Measurements from ENCODE around the gene RRAS2.
"Not testable (repeated sequence)": the region's sequence is repeated elsewhere in the genome, so short reads cannot be mapped to it uniquely, and the experiment has no call there.

Gene RRAS2

DNA sequence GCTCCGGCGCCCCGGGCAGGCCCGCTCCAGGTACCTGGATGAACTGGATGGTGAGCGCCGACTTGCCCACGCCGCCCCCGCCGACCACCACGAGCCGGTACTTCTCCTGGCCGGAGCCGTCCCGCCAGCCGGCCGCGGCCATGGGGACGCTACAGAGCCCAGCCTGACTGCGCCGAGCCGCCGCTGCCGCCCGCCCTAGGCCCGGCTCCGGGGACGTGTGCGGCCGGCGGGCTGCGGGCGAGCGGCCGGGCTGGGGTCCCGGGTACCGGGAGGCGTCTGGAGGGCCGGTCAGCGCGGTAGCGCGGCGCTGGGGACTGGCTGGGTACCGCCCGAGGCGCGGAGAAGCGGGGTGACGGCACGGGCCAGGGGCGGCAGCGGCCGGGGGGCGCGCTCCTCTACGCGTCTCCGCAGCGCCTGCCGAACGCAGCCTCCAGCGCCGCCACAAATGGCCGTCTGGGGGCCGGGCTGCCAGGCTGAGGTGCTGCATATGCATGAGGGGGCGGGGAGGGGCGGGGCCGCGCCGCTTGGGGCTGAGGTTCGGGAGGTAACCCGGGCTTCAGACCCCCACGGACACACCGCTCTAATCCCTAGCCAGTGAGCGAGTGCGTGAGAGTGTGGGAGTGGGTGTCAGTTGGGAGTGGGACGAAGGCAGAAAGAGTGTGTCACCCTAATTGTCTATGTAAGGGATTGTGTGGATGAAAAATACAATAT, at the start of gene RRAS2:
RRAS2 (minus strand) TSS at position 455 of the 711 bp plus-strand sequence; CDS start at position 142, 313 bp downstream.
- DNase-seq (ENCODE audit: low read depth), result peak; percentile 75

- DNase-seq (ENCODE audit: low read depth), result no peak
Measured at GRCh38 chr11:14408612-14409011, 49.6 kb upstream of the RRAS2 start.

- not testable (repeated sequence) for DNase-seq (ENCODE audit: low read depth)
Measured at GRCh38 chr11:14406116-14406515, 47.1 kb upstream of the RRAS2 start.

GRCh38 chr11:14403528-14403927, 44.5 kb upstream of the RRAS2 start:
- DNase-seq (ENCODE audit: low read depth), result not testable (repeated sequence)

DNA sequence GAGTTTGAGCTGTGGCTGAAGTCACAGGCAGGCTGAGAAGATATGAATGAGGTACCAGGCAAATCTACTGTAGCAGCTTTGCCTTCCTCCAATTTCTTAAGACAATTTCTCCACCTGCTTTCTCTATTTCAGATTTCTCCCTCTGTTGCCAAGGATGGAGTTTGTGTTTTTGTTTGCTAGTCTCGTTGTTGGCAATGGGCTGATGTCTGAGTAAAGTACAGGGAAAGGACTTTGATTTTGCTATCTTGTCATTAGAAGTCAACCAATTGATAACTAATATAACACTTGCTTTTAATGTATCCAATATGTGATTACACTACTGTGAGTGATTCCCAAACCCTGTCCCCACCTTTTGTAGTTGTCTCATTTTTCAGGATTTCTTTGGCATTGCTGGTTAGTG, 40.1 kb upstream of the RRAS2 start:
- DNase-seq (ENCODE audit: low read depth), result no peak

DNA sequence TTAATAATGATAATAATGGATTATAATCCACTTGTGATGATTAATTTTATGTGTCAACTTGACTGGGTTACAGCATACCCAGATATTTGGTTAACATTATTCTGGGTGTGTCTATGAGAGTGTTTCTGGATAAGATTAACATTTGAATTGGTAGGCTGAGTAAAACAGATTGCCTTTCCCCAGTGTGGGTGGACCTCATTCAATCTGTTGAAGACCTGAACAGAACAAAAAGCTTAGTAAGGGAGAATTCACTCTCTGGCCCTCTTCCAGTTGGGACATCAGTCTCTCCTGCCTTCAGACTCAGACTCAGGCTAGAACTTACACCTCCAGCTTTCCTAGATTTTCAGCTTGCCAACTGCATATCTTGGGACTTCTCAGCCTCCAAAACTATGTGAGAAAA, 37.3 kb upstream of the RRAS2 start:
- DNase-seq (ENCODE audit: low read depth), result no peak

DNA sequence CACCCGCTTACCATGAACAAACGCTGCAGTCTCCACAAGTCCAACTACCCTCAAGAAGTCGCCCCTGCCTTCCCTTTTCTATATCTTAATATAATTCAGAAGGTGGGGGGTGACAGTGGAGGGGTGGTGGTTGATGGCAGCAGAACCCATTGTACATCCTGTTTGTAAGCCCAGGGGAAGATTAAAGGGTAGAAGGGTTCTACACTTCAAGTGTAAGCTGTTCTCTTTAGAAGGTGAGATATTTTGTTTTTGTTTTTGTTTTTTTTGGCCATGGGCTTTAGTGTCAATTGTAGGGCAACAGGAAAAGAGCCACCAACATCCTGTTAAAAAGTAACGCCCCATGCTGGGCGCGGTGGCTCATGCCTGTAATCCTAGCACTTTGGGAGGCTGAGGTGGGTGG, 34.9 kb upstream of the RRAS2 start:
- no peak for DNase-seq (ENCODE audit: low read depth)

GRCh38 chr11:14393129-14393528, 34.1 kb upstream of the RRAS2 start:
- no peak for DNase-seq (ENCODE audit: low read depth)

DNA sequence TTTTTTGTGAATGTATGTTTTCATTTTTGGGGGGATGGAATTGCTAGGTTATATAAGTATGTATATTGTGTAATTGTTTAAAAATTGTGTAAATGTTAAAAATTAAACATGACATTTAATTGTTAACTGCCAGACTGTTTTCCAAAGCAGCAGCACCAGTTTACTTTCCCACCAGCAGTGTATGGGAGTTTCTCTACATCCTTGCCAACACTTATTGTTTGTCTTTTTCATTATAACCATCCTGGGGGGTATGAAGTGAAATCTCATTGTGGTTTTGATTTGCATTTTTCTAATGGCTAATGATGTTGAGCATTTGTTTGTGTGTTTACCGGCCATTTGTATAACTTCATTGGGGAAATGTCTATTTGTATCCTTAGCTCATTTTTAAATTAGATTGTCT, 31.7 kb upstream of the RRAS2 start:
- no peak for DNase-seq (ENCODE audit: low read depth)

- DNase-seq (ENCODE audit: low read depth), result no peak
Measured at GRCh38 chr11:14388352-14388751, 29.4 kb upstream of the RRAS2 start.

- DNase-seq (ENCODE audit: low read depth), result no peak
Measured at GRCh38 chr11:14386895-14387480, 28.0 kb upstream of the RRAS2 start.

GRCh38 chr11:14386081-14386480, 27.1 kb upstream of the RRAS2 start:
- DNase-seq (ENCODE audit: low read depth), result no peak

DNA sequence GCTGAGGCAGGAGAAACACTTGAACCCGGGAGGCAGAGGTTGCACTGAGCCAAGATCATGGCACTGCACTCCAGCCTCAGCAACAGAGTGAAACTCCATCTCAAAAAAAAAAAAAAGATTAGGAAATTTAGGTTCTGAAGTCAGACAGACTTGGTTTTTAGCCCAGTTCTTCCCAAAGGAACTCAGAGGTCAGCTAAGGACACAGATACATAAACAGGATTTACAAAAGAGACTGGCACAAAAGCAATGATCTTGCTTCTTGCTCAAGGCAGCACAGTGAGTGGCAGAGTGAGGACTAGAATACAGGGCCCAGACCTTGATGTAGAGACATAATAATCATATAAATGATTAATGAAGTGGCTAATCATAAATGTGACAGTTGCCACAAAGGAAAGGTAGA, 25.4 kb upstream of the RRAS2 start:
- no peak for DNase-seq (ENCODE audit: low read depth)

GRCh38 chr11:14381968-14382367, 23.0 kb upstream of the RRAS2 start:
- DNase-seq (ENCODE audit: low read depth), result no peak

DNA sequence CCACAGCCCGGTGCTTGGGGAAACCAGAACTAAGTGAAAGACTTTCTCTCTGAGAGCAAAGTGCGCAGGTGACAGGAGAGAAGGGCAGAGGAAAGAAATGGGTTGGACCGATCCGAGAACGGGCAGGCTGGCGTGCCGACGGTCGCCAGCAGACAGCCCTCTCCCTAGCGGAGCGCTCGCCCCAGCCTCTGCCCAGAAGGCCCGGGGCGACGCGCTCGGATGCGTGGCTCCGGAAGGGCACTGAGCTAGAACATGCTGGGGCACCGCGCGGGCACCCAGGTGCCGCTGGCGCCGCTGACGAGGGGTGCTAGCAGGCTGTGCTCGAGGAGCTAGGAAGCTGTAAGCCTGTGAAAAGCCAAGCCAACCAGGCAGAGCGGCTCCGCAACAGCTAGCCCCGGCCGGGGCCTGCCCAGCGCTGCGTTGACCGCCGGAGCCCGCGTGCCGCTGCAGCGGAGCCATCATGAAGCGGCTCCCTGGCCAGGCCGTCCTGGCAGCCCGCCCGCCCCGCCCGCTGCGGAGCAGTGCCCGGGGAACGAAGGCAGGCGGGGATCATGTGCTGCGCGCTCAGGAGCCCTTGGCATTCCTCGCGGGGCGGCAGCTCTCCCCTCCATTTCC, 22.1 kb upstream of the RRAS2 start:
- peak; percentile 38 for DNase-seq (ENCODE audit: low read depth)

- no peak for DNase-seq (ENCODE audit: low read depth)
Measured at GRCh38 chr11:14380125-14380936, 21.3 kb upstream of the RRAS2 start.

- no peak for DNase-seq (ENCODE audit: low read depth)
Measured at GRCh38 chr11:14378171-14378570, 19.2 kb upstream of the RRAS2 start.

DNA sequence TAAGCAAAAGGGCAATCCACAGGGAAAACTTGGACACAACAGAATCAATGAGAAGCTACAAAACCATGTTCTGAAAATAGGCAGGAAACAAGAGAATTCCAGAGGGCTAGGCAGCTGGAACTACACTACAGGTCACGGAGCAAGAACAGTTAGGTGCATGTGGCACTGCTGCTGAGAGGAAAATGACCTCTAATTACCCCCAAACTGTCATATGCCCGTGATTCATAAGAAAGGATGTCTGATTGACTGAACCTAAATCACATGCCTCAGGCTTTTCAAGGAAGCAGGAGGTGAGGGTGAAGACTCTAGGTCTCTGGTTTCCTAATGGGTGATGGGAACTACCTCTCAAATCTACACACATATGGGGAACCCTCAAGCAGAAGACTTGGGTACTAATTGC, 17.9 kb upstream of the RRAS2 start:
- DNase-seq (ENCODE audit: low read depth), result no peak

DNA sequence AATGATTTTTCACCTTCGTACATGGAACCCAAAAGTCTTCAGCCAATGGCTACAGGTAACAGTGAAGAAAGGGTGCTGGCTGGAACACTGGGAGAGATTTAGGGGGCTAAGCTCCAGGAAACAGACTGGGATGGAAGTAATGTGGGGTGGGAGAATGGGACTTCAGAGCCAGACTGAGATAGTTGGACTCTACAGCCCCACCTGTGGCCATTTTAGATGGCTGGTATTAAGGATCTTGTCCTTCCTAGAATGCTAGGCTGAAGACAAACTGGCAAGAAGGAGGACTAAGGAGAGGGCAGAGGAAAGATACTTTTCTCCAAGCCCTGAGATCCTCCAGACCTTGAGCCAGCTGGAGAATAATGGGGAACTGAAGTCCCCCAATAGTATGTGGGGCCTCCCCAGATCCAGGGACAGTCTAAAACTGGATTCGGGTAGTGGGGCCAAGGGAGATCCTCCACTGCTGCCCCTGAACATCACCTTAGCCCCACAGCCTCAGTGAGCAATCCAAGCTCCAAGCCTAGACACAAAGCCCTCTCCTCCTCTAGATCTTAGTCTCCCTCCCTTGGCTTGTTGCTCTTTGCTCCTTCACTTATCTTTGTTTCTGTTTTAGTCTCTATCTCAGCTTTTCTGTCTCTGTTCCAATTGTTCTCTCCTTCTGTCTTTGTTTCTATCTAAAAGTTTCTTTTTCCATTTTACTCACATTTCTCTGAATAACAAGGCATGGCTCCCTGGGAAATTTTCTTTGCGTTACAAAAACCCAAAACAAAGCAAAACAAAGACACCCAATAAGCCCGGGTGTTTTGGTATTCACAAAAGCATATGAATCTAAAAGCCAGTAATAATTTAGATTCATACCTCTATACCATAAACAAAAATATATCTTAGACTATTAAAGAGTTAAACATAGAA, 16.2 kb upstream of the RRAS2 start:
- DNase-seq (ENCODE audit: low read depth), result no peak

GRCh38 chr11:14373941-14374646, 15.1 kb upstream of the RRAS2 start:
- DNase-seq (ENCODE audit: low read depth), result no peak

DNA sequence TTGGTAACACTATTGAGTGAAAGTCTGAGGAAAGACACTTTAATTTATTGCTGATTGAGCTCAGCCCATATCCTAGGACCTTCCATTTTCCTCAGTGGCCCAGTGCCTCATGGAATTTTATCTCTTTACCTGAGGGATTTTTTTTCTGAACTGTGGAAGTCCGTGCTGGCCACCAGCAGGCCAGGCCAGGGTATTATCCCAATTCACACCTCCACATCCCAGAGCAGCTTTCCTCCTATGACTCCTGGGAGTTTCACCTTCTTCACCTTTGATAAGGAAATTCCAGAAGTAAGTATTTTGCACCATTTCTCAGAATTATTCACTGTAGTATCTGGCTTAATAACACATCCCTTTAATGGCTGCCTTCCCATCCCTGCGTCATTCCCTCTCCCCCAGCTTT, 13.0 kb upstream of the RRAS2 start:
- DNase-seq (ENCODE audit: low read depth), result no peak
